Activated CD8-positive, alpha-beta memory T cell treated with anti-CD3 and anti-CD28 coated beads, Interleukin-2, amount 10 ng/mL, durations not matched to agents 7 days and 5 days (primary cell): ENCODE measurements around the gene PTGES3L. TPM values are rescaled to one million over a fixed set of nuclear protein-coding genes. Genes with fewer than 3 reads are reported as not detected.

Source experiments
- ATAC-seq: fragments of 150-1000 bp; cut with Tn5 transposase; one replicate; pipeline ENCODE4 v1.10.0; 2021; ENCODE audit warnings: moderate library complexity
- CTCF ChIA-PET: fragments of 350-600 bp; sonication (Branson Sonifier 250); formaldehyde crosslinking; loops from one replicate; lab custom pipeline; 2021; ENCODE audit warnings: antibody characterized with exemption; lab: Charles Lee
- DNase-seq: peaks from one replicate; pipeline ENCODE4 v3.0.0-alpha.2; 2020
- H3K27ac Mint-ChIP-seq: one replicate; pipeline ENCODE4 v1.8.0; 2021; ENCODE audit warnings: mild to moderate bottlenecking, mixed read lengths
- H3K27me3 Mint-ChIP-seq: one replicate; pipeline ENCODE4 v1.8.0; 2021; ENCODE audit warnings: mixed read lengths
- H3K36me3 Mint-ChIP-seq: one replicate; pipeline ENCODE4 v1.8.0; 2021; ENCODE audit warnings: mild to moderate bottlenecking, mixed read lengths
- H3K4me1 Mint-ChIP-seq: one replicate; pipeline ENCODE4 v1.8.0; 2021; ENCODE audit warnings: mixed read lengths
- H3K4me3 Mint-ChIP-seq: one replicate; pipeline ENCODE4 v1.8.0; 2021; ENCODE audit warnings: mild to moderate bottlenecking, moderate library complexity, mixed read lengths
- H3K9me3 Mint-ChIP-seq: one replicate; pipeline ENCODE4 v1.8.0; 2022; ENCODE audit warnings: low read depth, mixed read lengths
- total RNA-seq, 2 experiments: library from RNA; stranded (reverse); gene quantifications; one replicate each; pipeline ENCODE4 v1.2.3, GENCODE V29; 2021

PTGES3L gene
- under 1 TPM in 1 of 2 experiments, not detected in 1; 0.30 TPM for total RNA-seq

GRCh38 chr17:42979511-42980273 lies at the start of gene PTGES3L:
PTGES3L (minus strand) TSS chr17:42980080; CDS start chr17:42980053, 27 bp downstream.
- Mint-ChIP-seq H3K27me3 (no peaks in the 10 kb centered on the region), H3K36me3 (peaks cover 15% of the 10 kb centered on the region), H3K27ac (peak within 1 kb of the TSS; percentile 97), H3K9me3 (no peaks in the 10 kb centered on the region), H3K4me1 (peaks cover 32% of the 10 kb centered on the region), H3K4me3 (peak within 1 kb of the TSS; percentile 100)
- DNase-seq: peak; percentile 56
- ATAC-seq: peak; percentile 44
- CTCF ChIA-PET: interaction anchor here (0.7 to 3.4 kb wide), 2 partner anchors 9 to 19 kb away, joined by 3 to 26 read pairs; partner anchors contain the start of gene RPL27

GRCh38 chr17:43028221-43028861 lies 48.5 kb upstream of the PTGES3L start:
- no peaks in the 10 kb centered on the region for H3K36me3 Mint-ChIP-seq
- DNase-seq: no peak
- H3K27me3 Mint-ChIP-seq: peaks cover 25% of the 10 kb centered on the region
- no peak for ATAC-seq
- CTCF ChIA-PET: no interaction called here
- H3K27ac Mint-ChIP-seq: no peak overlapping the region
- no peak overlapping the region for H3K4me3 Mint-ChIP-seq
- H3K4me1 Mint-ChIP-seq: peaks cover 12% of the 10 kb centered on the region
- H3K9me3 Mint-ChIP-seq: no peaks in the 10 kb centered on the region

- ATAC-seq (no peak), DNase-seq (no peak)
- Mint-ChIP-seq H3K4me1 (peaks cover 12% of the 10 kb centered on the region), H3K27me3 (peaks cover 25% of the 10 kb centered on the region), H3K4me3 (no peak overlapping the region), H3K36me3 (no peaks in the 10 kb centered on the region), H3K9me3 (no peaks in the 10 kb centered on the region), H3K27ac (no peak overlapping the region)
- CTCF ChIA-PET: no interaction called here
Measured at GRCh38 chr17:43027091-43028032, 47.5 kb upstream of the PTGES3L start.

- peaks cover 25% of the 10 kb centered on the region for H3K27me3 Mint-ChIP-seq
- H3K27ac Mint-ChIP-seq: no peak overlapping the region
- H3K36me3 Mint-ChIP-seq: no peaks in the 10 kb centered on the region
- CTCF ChIA-PET: interaction anchor here (0.7 kb wide), 1 partner anchor 20 kb away, joined by 3 read pairs; the partner anchor contains the start of gene IFI35
- no peak overlapping the region for H3K4me3 Mint-ChIP-seq
- H3K9me3 Mint-ChIP-seq: no peaks in the 10 kb centered on the region
- no peak for DNase-seq
- ATAC-seq: no peak
- H3K4me1 Mint-ChIP-seq: peaks cover 15% of the 10 kb centered on the region
Measured at GRCh38 chr17:43026595-43026994, 46.7 kb upstream of the PTGES3L start.

GRCh38 chr17:43025766-43026537 lies 46.1 kb upstream of the PTGES3L start:
- peaks cover 17% of the 10 kb centered on the region for H3K4me1 Mint-ChIP-seq
- DNase-seq: no peak
- CTCF ChIA-PET: interaction anchor here (0.7 kb wide), 1 partner anchor 19 kb away, joined by 3 read pairs; the partner anchor contains the start of gene IFI35
- no peak overlapping the region for H3K27ac Mint-ChIP-seq
- no peaks in the 10 kb centered on the region for H3K9me3 Mint-ChIP-seq
- no peaks in the 10 kb centered on the region for H3K36me3 Mint-ChIP-seq
- H3K27me3 Mint-ChIP-seq: peaks cover 25% of the 10 kb centered on the region
- no peak for ATAC-seq
- H3K4me3 Mint-ChIP-seq: peak overlapping the region; percentile 33

- Mint-ChIP-seq H3K27ac (no peak overlapping the region), H3K4me3 (peak overlapping the region; percentile 33)
- ATAC-seq: no peak
Measured at GRCh38 chr17:43025290-43025657, 45.4 kb upstream of the PTGES3L start.

GRCh38 chr17:43024407-43025289 lies 44.8 kb upstream of the PTGES3L start, which contains the start of gene RND2:
RND2 (plus strand) TSS chr17:43025231; CDS start chr17:43025348, 117 bp downstream.
- ATAC-seq: peak; percentile 64
- Mint-ChIP-seq H3K36me3 (no peaks in the 10 kb centered on the region), H3K27me3 (peaks cover 25% of the 10 kb centered on the region), H3K4me3 (peak within 1 kb of the TSS; percentile 72), H3K4me1 (peaks cover 22% of the 10 kb centered on the region), H3K9me3 (no peaks in the 10 kb centered on the region), H3K27ac (peak within 1 kb of the TSS; percentile 26)
- peak; percentile 86 for DNase-seq
- CTCF ChIA-PET: interaction anchor here (0.8 to 1.4 kb wide), 14 partner anchors 9 to 344 kb away, joined by 3 to 8 read pairs (median 4); partner anchors contain the start of gene RPL27

More at GRCh38 chr17:43025290-43025657, 45.4 kb upstream of the PTGES3L start:
- CTCF ChIA-PET: interaction anchor here (1.4 kb wide), 1 partner anchor 12 kb away, joined by 8 read pairs; no protein-coding TSS in a partner anchor
- H3K27me3 Mint-ChIP-seq: peaks cover 25% of the 10 kb centered on the region
- no peaks in the 10 kb centered on the region for H3K36me3 Mint-ChIP-seq
- peaks cover 17% of the 10 kb centered on the region for H3K4me1 Mint-ChIP-seq
- H3K9me3 Mint-ChIP-seq: no peaks in the 10 kb centered on the region
- DNase-seq: no peak

GRCh38 chr17:43021741-43022512 lies 42.0 kb upstream of the PTGES3L start, which contains the start of gene VAT1:
VAT1 (minus strand) TSS chr17:43022385; CDS start chr17:43022322, 63 bp downstream.
- Mint-ChIP-seq H3K36me3 (no peaks in the 10 kb centered on the region), H3K27ac (no peak within 1 kb of the TSS), H3K4me1 (peaks cover 31% of the 10 kb centered on the region), H3K27me3 (peaks cover 23% of the 10 kb centered on the region), H3K9me3 (no peaks in the 10 kb centered on the region), H3K4me3 (peak within 1 kb of the TSS; percentile 81)
- DNase-seq: peak; percentile 66
- ATAC-seq: peak; percentile 73
- CTCF ChIA-PET: interaction anchor here (1.0 to 1.2 kb wide), 3 partner anchors 9 to 24 kb away, joined by 3 to 6 read pairs (median 6); partner anchors contain the start of gene IFI35

- DNase-seq: no peak
- CTCF ChIA-PET: interaction anchor here (1.0 to 1.2 kb wide), 3 partner anchors 11 to 23 kb away, joined by 3 to 6 read pairs (median 3); partner anchors contain the start of gene IFI35
- no peaks in the 10 kb centered on the region for H3K36me3 Mint-ChIP-seq
- peak overlapping the region; percentile 81 for H3K4me3 Mint-ChIP-seq
- H3K27ac Mint-ChIP-seq: no peak overlapping the region
- no peaks in the 10 kb centered on the region for H3K9me3 Mint-ChIP-seq
- peaks cover 31% of the 10 kb centered on the region for H3K4me1 Mint-ChIP-seq
- no peak for ATAC-seq
- H3K27me3 Mint-ChIP-seq: peaks cover 16% of the 10 kb centered on the region
Measured at GRCh38 chr17:43020789-43021740, 41.2 kb upstream of the PTGES3L start.
